Hematopoietic multipotent progenitor cell treated with erythropoietin and hydrocortisone succinate and interleukin-3 and kit ligand, for 6 days (in vitro differentiated cells): ENCODE results near the gene SETBP1.

Experiments used
- DNase-seq: peaks from one replicate; pipeline ENCODE4 v3.0.0-alpha.2; 2015

SETBP1 gene

GRCh38 chr18:45054636-45055035 is 373.9 kb downstream of the SETBP1 start:
- no peak for DNase-seq

- no peak for DNase-seq
These were observed 375.1 kb downstream of the SETBP1 start for GRCh38 chr18:45055811-45056210.

- no peak for DNase-seq
These were observed 376.2 kb downstream of the SETBP1 start for GRCh38 chr18:45056926-45057325.

DNA sequence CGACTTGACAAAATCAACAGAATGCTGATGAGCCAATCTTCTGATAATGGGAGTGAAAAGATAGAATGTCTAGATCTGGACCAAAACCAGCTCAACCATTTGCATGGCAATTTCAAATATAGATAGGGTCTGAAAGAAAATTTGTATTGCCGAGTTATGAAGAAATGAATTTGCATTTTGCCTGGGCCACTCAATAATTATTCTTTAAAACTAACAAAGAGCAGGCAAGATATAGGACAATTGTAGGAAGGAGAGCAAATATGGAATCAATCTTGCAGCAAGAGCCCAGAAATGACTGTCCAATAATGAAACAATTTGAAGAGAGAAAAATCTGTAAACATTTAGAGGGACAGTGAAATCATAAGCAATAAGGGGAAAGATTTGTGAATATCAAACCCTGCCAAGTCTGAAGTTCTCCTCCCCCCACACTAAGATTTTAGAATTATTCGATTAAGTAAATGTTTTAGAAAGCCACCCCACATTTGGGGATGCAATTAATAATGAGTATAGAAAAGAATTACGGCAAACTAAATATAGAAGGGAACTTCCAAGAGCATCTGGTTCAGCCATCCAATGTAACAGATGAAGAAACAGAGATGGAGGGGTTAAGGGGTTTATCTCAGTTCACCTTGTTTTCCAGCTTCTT is 377.4 kb downstream of the SETBP1 start:
- no peak for DNase-seq

- peak; percentile 58 for DNase-seq
These were observed 379.0 kb downstream of the SETBP1 start for GRCh38 chr18:45059695-45060094.

GRCh38 chr18:45060102-45060501 is 379.4 kb downstream of the SETBP1 start:
- no peak for DNase-seq

- DNase-seq: no peak
These were observed 380.7 kb downstream of the SETBP1 start for GRCh38 chr18:45061359-45061758.

DNA sequence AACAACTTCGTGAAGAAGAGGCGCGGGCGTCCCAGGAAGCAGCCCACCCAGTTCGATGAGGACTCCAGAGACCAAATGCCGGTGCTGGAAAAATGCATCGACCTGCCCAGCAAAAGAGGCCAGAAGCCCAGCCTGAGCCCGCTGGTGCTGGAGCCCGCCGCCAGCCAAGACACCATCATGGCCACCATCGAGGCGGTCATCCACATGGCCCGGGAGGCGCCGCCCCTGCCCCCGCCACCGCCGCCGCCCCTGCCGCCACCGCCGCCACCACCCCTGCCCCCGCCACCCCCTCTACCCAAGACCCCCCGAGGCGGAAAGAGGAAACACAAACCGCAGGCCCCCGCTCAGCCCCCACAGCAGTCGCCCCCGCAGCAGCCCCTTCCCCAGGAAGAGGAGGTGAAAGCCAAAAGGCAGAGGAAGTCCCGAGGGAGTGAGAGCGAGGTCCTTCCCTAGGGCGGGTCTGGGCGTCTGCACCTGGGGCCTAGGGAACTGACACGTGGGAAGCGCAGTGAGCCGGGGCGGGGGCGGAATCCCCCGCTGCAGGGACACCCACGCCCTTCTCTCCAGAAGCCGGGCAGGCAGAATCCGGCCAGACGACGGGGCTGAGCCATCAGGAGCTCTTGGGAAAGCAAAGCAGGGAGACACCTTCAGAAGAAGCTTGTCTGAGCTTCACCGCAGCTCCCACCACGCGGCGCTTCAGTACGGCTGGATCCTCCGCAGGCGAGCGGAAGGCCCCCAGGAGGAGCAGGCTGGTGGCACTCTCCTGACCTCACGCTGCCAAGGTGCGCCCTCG is 382.8 kb downstream of the SETBP1 start:
- DNase-seq: no peak

GRCh38 chr18:45066210-45066609 is 385.5 kb downstream of the SETBP1 start:
- no peak for DNase-seq

- peak; percentile 56 for DNase-seq
These were observed 386.2 kb downstream of the SETBP1 start for GRCh38 chr18:45066886-45067285.

DNA sequence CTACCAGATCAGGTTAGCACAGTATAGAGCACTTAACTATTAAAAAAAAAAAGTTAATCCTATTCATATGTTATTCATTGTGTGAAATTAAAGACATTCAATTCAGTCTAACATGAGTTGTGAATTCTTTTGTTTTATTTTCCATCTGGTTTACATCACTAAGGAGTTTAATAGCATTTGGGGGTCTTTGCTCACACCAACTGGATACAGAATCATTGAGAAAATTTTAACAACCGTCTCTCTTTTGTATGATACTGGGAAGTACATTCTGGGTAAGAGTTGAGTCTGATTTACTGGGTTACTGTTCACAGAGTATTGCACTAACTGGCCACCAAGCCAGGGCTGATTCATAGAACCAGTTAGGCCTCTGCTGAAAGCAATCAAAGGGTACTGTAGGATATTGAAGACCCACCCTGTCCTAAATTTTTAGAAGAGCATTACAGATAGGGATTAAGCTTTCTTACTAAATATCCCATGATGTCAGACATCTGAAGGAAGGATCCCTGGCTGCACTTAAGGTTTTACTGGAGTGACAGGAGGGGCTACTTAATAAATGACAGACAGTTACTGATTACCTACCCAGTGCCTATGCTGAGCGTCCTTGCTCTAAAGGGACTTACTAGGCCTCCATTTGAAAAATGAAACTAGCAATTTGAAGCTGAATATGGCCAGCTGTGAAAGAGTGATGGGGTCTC is 387.9 kb downstream of the SETBP1 start:
- no peak for DNase-seq

DNA sequence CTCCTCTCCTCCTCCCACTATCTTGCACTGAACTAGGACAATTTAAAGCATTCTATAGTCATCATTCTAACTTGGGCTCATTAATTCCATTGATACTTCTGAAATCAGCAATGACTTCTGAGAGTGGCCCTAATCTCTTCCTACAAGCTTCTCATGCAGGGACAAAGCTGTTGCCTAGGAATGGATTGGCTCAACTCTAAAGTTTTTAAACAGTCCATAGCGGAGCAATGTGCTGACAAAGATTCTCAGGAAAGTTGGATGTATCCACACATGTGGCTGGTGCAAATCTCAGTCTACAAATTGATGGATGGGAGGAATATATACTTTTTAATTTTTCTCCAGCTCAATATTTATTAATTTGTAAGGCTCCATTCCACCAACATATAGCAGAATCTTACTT is 388.9 kb downstream of the SETBP1 start:
- no peak for DNase-seq

DNA sequence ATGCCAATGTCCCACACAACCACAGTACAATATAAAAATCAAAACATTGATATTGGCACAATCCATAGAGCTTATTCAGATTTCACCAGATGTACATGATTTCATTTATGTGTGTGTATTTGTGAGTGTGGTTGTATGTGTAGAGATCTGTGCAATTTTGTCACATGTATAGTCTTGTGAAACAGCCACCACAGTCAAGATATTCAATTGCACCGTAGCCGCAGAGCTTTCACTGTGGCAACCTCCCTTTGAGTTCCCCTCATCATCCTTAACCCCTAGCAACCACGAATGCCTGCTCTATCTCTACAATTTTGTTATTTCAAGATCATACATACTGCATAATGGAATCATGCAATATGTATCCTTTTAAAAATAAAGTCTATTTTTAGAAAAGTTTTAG is 391.3 kb downstream of the SETBP1 start:
- DNase-seq: peak; percentile 50

GRCh38 chr18:45073556-45073955 is 392.9 kb downstream of the SETBP1 start:
- DNase-seq: no peak

DNA sequence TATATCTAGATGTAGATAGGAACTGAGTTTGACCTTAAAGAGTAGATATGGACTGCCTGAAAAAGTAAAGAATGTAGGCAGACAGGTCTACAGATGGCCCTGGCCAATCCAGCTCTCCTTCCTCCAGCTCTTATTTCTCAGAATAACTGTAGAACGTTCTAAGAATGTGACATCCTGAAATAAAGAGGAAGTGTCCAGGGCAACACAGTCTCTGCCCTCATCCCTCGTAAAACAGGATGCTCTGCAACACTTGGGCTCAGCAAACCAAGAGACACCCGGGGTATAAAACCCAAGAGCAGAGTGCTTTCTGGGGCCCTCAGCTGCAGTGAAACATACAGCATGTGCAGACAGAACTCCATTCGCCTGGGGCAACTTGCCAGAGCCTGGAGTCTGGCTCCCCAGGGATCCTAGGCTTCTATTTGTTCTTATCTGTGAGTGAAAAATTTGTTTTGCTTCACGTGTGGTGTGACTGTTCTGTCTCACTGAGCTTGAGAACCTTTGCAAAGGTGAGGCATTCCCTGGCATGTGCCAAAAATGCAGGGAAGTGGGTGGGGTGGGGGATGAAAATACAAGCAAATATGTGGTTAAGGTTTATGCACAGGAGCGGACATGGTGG is 401.0 kb downstream of the SETBP1 start:
- peak; percentile 24 for DNase-seq

DNA sequence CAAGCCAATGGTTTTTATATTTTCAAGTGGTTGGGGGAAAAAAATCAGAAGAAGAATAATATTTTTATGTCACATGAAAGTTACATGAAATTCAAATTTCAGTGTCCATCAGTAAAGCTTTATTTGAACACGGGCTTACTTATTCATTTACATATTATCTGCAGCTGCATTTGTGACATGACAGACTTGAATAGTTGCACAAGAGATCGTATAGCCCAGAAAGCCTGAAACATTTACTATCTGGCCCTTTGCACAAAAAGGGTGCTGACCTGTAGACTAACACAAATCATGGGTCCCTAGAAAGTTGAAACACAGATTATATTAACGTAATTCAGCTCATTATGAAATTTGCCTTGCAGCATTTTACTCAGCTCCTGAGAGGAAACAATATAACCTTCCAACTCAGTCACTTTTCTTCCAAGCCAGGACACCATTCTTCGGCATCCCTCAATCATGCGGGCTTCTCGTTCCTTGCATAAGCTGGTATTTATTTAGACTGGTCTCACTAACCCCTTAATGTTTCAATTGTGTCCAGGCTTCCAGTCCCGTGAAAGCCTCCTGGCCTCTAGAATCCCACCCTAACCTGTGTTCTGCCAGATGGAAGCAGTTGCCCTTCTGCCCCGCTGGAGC is 402.7 kb downstream of the SETBP1 start:
- DNase-seq: no peak

DNA sequence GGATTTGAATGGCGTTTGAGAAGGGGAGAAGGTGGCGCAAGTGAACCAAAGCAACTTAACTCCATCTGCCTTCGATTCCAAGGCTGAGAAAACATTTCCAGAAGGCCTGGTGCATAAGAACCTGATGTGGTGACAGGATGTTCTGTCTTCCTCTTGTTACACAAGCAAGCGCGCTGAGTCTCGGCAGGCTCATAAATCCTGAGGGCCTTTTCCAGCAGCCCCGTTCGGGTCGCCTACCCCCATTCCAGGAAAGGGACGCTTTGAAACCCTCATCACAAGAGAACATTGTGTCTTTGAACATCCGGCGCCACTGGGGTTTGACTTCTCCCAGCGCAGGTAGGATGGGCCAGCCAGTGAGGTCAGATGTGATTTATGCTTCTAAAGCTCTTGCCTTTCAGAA is 403.5 kb downstream of the SETBP1 start:
- no peak for DNase-seq

GRCh38 chr18:45085916-45086624 is 405.4 kb downstream of the SETBP1 start:
- DNase-seq: no peak

- no peak for DNase-seq
These were observed 406.1 kb downstream of the SETBP1 start for GRCh38 chr18:45086777-45087176.

DNA sequence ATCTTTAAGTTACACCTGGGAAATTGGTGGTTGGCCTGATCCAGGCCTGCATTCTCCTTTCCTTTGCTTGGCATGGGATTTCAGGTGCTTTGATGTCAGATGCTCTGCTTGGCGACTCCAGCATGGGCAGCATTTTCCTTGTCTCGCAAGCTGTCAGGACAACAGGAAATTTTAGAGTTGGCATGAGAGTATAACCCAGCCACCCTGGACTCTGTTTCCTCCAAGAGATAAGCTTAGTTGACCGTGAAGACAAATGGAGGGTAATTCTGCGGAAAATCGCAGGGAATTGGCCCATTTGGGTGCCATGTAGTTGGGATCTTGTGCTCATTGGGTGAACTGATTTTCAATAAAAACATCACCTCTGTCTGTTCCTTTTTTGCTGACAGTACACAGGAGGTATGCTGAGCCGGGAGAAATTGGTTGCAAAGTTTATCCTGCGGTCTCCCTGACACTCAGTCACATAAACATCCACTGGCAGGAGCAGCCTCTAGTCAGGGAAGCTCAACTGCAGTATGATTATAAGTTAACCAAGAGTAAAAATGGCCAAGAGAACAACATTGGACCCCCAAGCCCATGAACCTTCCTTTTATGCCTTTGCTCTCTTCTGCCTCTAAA is 409.9 kb downstream of the SETBP1 start:
- DNase-seq: no peak

- DNase-seq: no peak
These were observed 419.8 kb downstream of the SETBP1 start for GRCh38 chr18:45100321-45101105.
